ENCODE measurements around the gene SH3BP2. TPM values are rescaled to one million over a fixed set of nuclear protein-coding genes. Genes with fewer than 3 reads are reported as not detected.

Gene SH3BP2
- total and polyA plus RNA-seq, 9 donors: 5.3 to 46.9 (median 22.7) TPM

GRCh38 chr4:2745516-2745915 lies 47.4 kb upstream of the SH3BP2 start:
- Histone ChIP-seq H3K9me3 (no peaks in the 10 kb centered on the region), H3K27me3 (no peaks in the 10 kb centered on the region), H3K4me1 (ENCODE audit: insufficient read depth) (no peaks in the 10 kb centered on the region), H3K4me3 (no peak overlapping the region), H3K36me3 (no peaks in the 10 kb centered on the region), H3K27ac (no peak overlapping the region)
- WGBS, 3 donors: 84 to 91% (median 90%) methylated on average over 5 of the region's 5 CpGs
- no peak for DNase-seq
- intact Hi-C loops (cut with DNase I): no loop called here
- TF ChIP-seq EP300 (IDR thresholded peaks at IDR 0.05) (no peak), CTCF (IDR thresholded peaks at IDR 0.05) (no peak), POLR2A (IDR thresholded peaks at IDR 0.05) (no peak)

- TF ChIP-seq CTCF (IDR thresholded peaks at IDR 0.05): no peak
- no peak for TF ChIP-seq EP300 (IDR thresholded peaks at IDR 0.05)
- TF ChIP-seq POLR2A (IDR thresholded peaks at IDR 0.05): no peak
- no peak overlapping the region for H3K27ac ChIP-seq
- 79 to 83% (median 79%) methylated on average over 19 to 21 of the region's 21 CpGs for WGBS, 3 donors
Observed at GRCh38 chr4:2745981-2746806, 46.7 kb upstream of the SH3BP2 start.

DNA sequence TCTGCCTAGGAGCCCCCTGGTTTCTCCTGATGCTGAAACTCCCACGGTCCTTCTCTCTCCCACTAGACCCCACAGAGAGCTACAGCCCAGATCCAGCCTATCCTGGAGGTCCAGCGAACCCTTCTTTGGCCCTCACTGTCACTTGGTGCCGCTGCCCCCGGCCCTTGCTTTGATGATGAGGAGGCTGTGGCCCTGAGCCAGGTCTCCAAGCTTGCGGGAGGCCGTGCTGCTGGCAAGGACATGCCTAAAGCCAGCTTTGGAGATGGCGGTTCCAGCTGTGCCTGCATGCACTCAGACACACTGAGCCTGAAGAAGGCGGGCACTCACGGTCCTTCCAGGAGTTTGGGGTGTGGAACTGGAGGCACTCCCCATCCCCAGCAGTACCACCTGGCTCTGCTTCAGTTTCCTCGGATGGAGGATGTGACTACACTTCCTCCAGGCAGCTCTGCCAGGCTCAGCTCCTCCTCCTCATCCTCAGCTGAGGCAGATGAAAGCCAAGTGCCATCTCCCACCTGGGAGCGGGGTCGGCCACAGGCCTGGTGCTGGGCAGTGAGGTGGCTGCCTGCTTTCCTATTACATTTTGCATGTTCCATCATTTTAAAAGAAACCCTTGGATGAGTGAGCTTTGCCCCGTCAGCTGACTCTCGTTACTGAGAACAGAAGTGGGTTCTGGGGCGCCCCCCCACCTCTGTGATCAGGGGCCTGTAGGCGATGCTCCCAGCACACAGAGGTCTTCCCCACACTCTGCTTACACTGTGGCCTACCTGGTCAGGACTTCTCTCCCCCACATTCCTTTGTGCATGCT lies 45.8 kb upstream of the SH3BP2 start:
- H3K36me3 ChIP-seq: no peaks in the 10 kb centered on the region
- TF ChIP-seq POLR2A (IDR thresholded peaks at IDR 0.05) (no peak), CTCF (IDR thresholded peaks at IDR 0.05) (no peak), EP300 (IDR thresholded peaks at IDR 0.05) (no peak)
- H3K4me3 ChIP-seq: no peak overlapping the region
- intact Hi-C loops (cut with DNase I): no loop called here
- H3K27ac ChIP-seq: no peak overlapping the region
- 72 to 78% (median 76%) methylated on average over 16 of the region's 16 CpGs for WGBS, 3 donors
- DNase-seq: no peak
- no peaks in the 10 kb centered on the region for H3K9me3 ChIP-seq
- peaks cover 9% of the 10 kb centered on the region for H3K4me1 ChIP-seq (ENCODE audit: insufficient read depth)
- H3K27me3 ChIP-seq: no peaks in the 10 kb centered on the region

More at GRCh38 chr4:2745981-2746806, 46.7 kb upstream of the SH3BP2 start:
- intact Hi-C loops (cut with DNase I): no loop called here
- Histone ChIP-seq H3K36me3 (no peaks in the 10 kb centered on the region), H3K9me3 (no peaks in the 10 kb centered on the region), H3K4me3 (no peak overlapping the region), H3K4me1 (ENCODE audit: insufficient read depth) (peaks cover 6% of the 10 kb centered on the region), H3K27me3 (no peaks in the 10 kb centered on the region)
- no peak for DNase-seq

- Histone ChIP-seq H3K4me1 (ENCODE audit: insufficient read depth) (peaks cover 17% of the 10 kb centered on the region), H3K27ac (no peak overlapping the region)
- intact Hi-C loops (cut with DNase I): no loop called here
Observed at GRCh38 chr4:2750719-2751605, 41.9 kb upstream of the SH3BP2 start.

More at GRCh38 chr4:2750719-2751605, 41.9 kb upstream of the SH3BP2 start:
- Histone ChIP-seq H3K36me3 (no peaks in the 10 kb centered on the region), H3K4me3 (no peak overlapping the region), H3K27me3 (no peaks in the 10 kb centered on the region), H3K9me3 (no peaks in the 10 kb centered on the region)
- 60 to 70% (median 64%) methylated on average over 19 of the region's 19 CpGs for WGBS, 3 donors
- TF ChIP-seq POLR2A (IDR thresholded peaks at IDR 0.05) (no peak), CTCF (IDR thresholded peaks at IDR 0.05) (no peak), EP300 (IDR thresholded peaks at IDR 0.05) (no peak)
- no peak for DNase-seq
